DLD1 (cell line): ENCODE results near the gene APBA2.

Experiments used
- in situ Hi-C: cut with HindIII; loops from 2 replicates; pipeline ENCODE4 v1.10.0; 2017; ENCODE audit warnings: low sequenced_read_pairs

APBA2 gene

DNA sequence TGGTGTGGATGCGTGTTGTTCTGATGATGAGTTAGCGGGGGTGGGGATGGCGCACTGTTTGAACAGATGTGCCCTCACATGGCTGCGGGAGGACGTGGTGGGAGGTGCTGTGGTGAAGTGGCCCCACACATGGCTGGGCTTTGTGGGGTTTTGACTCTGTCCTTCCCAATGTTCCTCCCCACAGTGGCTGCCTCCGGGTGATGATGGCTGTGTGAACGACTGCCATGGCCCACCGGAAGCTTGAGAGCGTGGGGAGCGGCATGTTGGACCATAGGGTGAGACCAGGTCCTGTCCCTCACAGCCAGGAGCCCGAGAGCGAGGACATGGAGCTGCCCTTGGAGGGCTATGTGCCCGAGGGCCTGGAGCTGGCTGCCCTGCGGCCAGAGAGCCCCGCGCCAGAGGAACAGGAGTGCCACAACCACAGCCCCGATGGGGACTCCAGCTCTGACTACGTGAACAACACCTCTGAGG lies 167.9 kb downstream of the APBA2 start:
- in situ Hi-C loops, result no loop called here

DNA sequence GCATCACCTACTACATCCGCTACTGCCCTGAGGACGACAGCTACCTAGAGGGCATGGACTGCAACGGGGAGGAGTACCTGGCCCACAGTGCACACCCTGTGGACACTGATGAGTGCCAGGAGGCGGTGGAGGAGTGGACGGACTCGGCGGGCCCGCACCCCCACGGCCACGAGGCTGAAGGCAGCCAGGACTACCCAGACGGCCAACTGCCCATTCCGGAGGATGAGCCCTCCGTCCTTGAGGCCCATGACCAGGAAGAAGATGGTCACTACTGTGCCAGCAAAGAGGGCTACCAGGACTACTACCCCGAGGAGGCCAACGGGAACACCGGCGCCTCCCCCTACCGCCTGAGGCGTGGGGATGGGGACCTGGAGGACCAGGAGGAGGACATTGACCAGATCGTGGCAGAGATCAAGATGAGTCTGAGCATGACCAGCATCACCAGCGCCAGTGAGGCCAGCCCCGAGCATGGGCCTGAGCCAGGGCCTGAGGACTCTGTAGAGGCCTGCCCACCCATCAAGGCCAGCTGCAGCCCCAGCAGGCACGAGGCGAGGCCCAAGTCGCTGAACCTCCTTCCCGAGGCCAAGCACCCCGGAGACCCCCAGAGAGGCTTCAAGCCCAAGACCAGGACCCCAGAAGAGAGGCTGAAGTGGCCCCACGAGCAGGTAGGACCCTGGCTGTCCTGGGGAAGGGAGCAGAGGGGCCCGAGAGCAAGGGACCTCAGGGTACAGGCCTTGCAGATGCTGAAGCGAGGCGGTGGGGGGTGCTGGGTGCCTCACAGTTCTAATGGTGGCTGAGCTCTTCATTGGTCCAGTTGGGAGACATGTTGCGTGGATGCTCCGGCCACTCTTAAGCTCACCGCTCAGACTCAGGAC lies 168.6 kb downstream of the APBA2 start:
- in situ Hi-C loops, result no loop called here

DNA sequence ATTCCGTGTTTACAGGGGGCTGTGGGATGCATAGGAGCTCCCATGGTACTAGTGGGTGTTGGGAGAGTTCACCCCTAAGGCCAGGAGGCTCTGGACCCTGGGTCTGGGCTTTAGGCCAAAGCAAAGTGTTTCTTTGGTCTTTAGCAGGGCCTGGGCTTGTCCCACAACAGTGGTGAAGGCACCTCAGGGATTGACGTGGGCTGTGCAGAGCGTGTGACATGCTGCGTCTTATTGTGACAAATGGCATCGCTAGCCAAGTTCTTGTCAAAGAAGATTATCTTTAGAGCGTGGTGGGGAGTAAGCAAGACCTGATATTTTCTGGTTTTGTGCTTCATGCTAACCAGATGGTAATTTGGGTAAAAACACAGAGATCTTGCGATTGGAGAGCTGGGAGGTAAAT lies 170.1 kb downstream of the APBA2 start:
- in situ Hi-C loops, result no loop called here

GRCh38 chr15:29056839-29057450 lies 171.2 kb downstream of the APBA2 start:
- in situ Hi-C loops, result no loop called here

DNA sequence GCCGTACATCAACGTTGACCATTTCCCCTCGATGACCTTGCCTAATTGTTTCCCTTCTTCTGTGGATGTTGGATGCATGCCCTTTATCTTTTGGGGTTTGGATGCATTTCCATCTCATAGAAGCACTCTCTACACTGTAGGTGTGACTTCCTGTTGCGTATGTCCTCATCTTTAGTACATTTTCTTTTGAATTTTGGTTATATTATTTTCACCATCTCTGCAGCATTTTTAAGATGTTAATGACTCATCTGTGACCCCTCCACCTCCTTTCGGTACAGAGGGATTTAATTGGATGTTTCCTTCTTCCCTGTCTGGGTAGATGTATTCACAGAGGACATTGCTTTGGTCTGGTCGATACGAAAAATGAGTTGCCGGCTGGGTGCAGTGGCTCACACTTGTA lies 172.1 kb downstream of the APBA2 start:
- in situ Hi-C loops, result no loop called here

DNA sequence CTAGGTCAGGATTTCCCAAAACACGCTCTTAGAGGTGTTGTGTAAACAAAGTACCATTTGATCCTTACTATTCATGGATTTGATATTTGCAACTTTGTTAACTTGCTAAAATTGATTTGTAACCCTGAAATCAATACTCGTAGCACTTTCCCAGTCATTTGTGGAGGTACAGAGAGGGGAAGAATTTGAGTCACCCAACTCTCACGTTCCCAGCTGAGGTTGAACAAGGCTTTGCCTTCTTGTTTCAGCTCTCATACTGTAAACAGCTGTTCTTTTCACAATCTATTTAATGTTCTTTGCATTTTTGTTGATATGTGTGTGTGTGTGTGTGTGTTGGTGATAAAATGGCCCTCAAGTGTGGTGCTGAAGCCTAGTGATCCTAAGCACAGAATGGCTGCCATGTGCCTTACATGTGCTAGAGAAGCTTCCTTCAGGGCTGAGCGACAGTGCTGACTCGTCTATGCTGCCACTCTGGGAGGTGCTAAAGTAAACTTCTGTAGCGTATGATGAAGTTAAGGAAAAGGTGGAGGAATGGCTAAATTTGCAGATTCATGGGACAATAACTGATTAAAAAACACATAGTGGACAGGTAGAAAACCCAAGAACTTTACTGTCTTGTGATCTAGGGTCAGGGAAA lies 173.2 kb downstream of the APBA2 start:
- in situ Hi-C loops, result no loop called here

GRCh38 chr15:29059871-29060640 lies 174.3 kb downstream of the APBA2 start:
- in situ Hi-C loops, result no loop called here

DNA sequence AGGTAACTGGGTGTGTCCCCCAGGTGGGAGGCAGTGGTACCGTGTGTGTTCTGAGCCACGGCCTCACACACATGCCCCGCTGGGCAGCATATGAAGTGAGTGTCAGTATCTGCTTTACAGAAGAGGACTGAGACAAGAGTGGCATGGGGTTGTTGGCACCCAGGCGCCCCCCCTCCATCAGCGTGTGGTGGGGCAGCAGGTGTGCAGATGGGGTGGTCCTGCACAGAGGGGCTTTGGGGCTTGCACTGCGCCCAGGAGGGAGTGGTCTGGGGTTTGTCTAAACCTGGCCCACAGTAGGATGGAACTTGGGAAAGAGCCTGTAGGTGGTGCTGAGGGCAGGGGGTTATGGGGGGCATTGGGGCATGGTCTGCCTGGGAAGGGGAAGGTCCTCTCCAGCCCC lies 176.0 kb downstream of the APBA2 start:
- in situ Hi-C loops, result no loop called here

DNA sequence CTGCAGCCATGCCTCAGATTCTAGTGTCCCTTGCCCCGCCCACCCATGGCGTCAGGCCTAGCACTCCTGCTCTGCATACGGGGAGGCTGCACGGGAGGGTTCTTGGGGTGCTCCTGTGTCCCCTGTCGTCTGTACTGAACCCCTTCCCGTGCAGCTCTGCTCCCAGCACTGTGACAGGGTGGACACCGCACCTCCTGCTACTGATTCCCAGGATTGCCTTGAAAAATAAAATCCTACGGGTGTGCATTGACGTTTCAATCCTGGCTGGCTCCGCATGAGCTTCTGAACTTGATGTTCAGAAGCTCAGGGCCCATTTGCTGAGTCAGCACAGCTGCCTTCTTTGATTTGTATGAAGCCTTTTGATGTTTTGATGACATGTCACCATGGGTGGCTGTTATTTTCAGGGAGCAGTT lies 176.4 kb downstream of the APBA2 start:
- in situ Hi-C loops, result no loop called here

GRCh38 chr15:29062626-29063025 lies 176.9 kb downstream of the APBA2 start:
- in situ Hi-C loops, result no loop called here

DNA sequence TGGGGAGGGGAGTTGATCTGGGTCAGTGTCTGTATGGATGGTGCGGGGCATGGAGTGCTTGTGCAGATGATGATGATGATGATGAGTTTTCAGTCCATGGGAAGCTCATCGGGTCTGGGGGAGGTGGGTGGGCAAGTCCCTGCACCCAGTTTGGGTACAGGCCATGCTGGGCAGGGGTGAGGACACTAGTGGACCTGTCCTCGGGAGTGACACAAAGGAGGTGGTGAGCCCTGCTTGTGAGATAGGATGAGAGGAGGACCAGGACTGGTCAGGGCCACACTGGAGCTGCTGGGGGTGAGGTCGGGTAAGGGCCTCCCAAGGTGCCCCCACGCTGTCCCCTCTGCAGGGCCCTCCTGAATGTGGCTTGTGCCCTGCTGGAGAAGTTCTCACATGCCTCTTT lies 177.9 kb downstream of the APBA2 start:
- in situ Hi-C loops, result no loop called here

DNA sequence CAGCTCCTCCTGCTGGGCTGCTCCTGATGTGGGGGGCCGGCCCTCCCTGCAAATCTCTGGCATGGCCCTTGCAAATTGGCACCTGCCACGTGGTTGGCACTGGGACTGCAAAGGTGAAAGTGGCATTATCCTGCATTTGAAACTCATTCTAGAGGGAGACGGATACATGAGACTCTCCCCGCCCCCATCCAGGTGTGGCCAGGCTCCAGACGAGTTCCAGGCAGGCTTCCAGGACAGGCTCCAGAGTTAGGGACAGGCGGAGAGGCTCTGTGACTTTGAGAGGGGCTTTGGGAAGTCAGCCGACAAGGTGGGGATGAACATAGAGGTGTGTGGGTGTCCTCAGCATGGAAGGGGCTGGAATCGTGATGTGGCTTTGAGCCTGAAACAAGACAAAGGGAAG lies 178.5 kb downstream of the APBA2 start:
- in situ Hi-C loops, result no loop called here

DNA sequence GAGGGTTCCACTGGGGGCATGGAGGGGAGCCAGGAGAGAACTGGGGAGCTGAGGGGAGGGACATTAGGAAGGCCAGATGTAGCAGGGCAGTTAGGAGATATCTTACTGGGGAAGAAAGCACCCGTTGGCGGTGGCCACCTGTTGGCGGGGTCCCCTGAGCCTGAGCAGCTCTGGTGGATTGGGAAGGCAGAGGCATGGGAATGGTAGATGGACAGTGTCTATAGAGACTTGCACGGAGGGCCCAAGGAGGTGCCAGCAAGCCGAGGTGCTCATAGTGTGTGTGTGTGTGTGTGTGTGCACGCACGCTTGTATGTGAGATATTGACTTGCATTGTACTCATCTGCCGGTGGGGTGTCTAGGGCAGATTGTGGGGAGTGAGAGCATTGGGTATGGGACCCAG lies 179.0 kb downstream of the APBA2 start:
- in situ Hi-C loops, result no loop called here

GRCh38 chr15:29065571-29065970 lies 179.8 kb downstream of the APBA2 start:
- in situ Hi-C loops, result no loop called here

DNA sequence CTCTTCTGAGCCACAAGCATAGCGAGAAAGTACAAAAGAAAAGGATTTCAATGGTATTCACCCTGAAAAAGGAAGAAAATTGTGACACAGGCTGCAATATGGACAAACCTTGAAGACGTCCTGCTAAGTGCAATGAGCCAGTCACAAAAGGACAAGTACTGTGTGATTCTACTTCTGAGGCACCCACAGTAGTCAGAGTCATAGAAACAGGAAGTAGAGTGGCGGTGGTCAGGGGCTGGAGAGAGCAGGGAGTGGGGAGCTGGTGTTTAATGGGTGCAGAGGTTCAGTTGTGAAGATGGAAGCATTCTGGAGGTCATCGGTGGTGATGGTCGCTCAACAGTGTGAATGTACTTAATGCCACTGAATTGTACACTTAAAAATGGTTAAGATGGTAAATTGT lies 180.5 kb downstream of the APBA2 start:
- in situ Hi-C loops, result no loop called here

DNA sequence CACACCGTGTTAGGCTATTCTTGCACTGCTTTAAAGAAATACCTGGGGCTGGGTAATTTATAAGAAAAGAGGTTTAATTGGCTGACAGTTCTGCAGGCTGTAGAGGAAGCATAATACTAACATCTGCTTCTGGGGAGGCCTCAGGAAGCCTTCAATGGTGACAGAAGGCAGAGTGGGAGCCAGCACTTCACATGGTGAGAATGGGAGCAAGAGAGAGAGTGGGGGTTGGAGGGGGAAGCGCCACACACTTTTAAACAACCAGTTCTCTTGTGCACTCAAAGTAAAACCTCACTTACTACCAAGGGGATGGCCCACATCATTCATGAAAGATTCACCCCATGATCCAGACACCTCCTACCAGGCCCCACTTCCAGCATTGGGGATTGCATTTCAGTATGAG lies 181.1 kb downstream of the APBA2 start:
- in situ Hi-C loops, result no loop called here

GRCh38 chr15:29067949-29068348 lies 182.2 kb downstream of the APBA2 start:
- in situ Hi-C loops, result no loop called here

DNA sequence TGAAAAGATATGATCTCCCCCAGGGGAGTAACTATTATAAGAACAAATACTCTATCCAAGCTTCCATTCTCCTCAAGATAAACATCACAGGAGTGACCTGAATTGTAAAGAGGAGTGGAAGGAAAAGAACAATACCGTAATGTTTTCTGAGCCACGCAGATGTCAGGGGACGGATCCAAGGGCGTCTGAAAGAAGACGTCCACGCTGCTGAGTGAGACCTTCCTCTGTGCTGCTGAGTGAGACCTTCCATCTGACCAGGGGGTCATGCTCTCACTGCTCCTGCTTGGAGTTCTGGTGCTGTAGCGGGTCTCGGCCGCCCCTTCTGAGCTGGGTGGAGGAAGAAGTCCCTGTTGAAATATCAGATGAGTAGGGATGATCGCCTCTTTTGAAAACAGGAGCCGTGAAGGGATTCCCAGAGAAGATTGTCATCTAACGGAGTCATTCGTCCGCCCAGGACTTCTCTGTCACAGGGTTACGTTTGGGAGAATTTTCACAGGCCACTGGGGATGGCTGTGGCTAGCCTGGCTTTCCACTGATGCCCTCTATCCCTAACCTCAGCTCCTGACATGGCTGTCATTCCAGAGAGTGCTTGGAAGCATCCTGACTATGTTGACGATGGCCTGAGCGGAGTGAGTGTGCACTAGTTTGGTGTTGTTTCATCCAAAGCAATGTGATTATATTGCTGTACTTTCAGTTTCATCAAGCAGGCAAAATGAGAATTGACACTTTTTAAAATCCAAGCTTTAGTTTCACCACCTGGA lies 184.9 kb downstream of the APBA2 start:
- in situ Hi-C loops, result loop anchor here (5.0 kb wide), 1 partner anchor 53 kb away; no protein-coding TSS in a partner anchor

- in situ Hi-C loops, result loop anchor here (5.0 kb wide), 1 partner anchor 54 kb away; no protein-coding TSS in a partner anchor
These were observed 185.6 kb downstream of the APBA2 start for GRCh38 chr15:29071232-29071881.

DNA sequence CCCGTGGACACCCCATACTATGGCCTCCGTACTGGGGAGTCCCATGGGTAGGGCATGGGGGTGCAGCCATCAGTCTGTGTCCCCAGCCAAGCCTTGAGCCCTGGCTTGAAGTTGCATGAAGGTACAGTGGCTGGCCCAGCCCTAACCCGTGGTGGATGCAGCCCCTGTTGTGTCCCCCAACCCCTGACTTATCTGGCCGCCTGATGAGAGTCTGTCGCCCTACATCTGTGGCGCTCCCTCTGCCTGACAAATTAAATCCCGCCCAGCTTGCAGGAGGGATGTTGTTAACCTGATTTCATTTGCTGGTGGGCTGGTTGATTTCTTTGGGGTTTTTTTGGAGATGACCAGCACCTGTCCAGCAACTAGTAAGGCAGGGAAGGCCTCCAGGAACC lies 186.1 kb downstream of the APBA2 start:
- in situ Hi-C loops, result loop anchor here (5.0 kb wide), 1 partner anchor 55 kb away; no protein-coding TSS in a partner anchor
